T-helper 1 cell treated with Interleukin-12 subunit alpha and Interleukin-12 subunit beta and Interleukin-4 antibody, amounts not matched to agents 30 μg/mL and 1 μg/mL, for 36 hours (primary cell): Measurements from ENCODE around the gene TNP2.
"Not testable (repeated sequence)": the region's sequence is repeated elsewhere in the genome, so short reads cannot be mapped to it uniquely, and the experiment has no call there.

ENCODE experiments used
- H3K27ac Mint-ChIP-seq: one replicate; pipeline ENCODE4 v1.8.0; 2021; ENCODE audit warnings: mild to moderate bottlenecking, mixed read lengths
- H3K27me3 Mint-ChIP-seq: one replicate; pipeline ENCODE4 v1.8.0; 2021; ENCODE audit warnings: low read depth, mixed read lengths
- H3K36me3 Mint-ChIP-seq: one replicate; pipeline ENCODE4 v1.8.0; 2021; ENCODE audit warnings: low read depth, mixed read lengths
- H3K4me1 Mint-ChIP-seq: one replicate; pipeline ENCODE4 v1.8.0; 2021; ENCODE audit warnings: low read depth, mixed read lengths
- H3K4me3 Mint-ChIP-seq: one replicate; pipeline ENCODE4 v1.8.0; 2021; ENCODE audit warnings: mild to moderate bottlenecking, moderate library complexity, mixed read lengths
- H3K9me3 Mint-ChIP-seq: one replicate; pipeline ENCODE4 v1.8.0; 2021; ENCODE audit warnings: mixed read lengths

The TNP2 gene

DNA sequence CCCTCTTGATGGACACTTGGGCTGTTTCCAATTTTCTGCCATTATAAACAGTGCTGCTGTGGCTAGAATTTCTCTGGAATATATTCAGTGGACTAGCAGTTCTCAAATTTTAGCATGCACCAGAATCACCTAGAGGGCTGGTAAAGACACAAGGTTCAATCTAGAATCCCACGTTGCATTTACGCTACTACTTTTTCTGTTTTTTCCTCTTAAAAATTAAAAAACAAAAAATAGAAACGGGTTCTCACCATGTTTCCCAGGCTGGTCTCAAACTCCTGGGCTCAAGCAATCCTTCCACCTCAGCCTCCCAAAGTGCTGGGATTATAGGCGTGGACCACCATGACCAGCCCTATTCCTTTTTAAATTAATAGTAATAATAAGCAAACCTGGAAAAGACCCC is 26.5 kb upstream of the TNP2 start:
- H3K4me1 Mint-ChIP-seq = peaks cover 22% of the 10 kb centered on the region
- no peaks in the 10 kb centered on the region for H3K36me3 Mint-ChIP-seq
- peaks cover 29% of the 10 kb centered on the region for H3K27me3 Mint-ChIP-seq
- H3K27ac Mint-ChIP-seq = no peak overlapping the region
- H3K4me3 Mint-ChIP-seq = no peak overlapping the region
- H3K9me3 Mint-ChIP-seq = no peaks in the 10 kb centered on the region

DNA sequence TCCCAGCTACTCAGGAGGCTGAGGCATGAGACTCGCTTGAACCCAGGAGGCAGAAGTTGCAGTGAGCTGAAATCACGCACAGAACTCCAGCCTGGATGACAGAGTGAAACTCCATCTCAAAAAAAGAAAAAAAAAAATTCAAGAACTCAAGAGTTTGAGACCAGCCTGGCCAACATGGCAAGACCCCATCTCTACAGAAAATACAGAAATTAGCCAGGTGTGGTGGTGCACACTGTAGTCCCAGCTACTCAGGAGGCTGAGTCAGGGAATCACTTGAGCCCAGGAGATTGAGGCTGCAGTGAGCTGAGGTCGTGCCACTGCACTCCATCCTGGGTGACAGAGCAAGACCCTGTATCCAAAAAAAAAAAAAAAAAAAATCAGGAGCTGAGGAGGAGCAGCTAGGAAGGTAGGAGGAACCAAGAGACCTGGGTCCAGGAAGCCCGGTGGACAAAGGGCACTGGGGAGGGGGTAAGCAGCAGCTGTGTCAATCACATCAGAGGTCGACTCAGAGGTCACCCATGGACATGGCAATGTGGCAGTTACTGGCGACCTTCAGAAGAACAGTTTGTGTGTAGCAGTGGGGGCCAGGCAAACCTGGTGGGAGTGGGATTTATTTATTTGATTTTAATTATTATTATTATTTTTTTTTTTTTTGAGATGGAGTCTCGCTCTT is 23.1 kb upstream of the TNP2 start:
- H3K36me3 Mint-ChIP-seq = no peaks in the 10 kb centered on the region
- H3K27ac Mint-ChIP-seq = no peak overlapping the region
- H3K9me3 Mint-ChIP-seq = no peaks in the 10 kb centered on the region
- peaks cover 39% of the 10 kb centered on the region for H3K27me3 Mint-ChIP-seq
- no peak overlapping the region for H3K4me3 Mint-ChIP-seq
- peaks cover 18% of the 10 kb centered on the region for H3K4me1 Mint-ChIP-seq

DNA sequence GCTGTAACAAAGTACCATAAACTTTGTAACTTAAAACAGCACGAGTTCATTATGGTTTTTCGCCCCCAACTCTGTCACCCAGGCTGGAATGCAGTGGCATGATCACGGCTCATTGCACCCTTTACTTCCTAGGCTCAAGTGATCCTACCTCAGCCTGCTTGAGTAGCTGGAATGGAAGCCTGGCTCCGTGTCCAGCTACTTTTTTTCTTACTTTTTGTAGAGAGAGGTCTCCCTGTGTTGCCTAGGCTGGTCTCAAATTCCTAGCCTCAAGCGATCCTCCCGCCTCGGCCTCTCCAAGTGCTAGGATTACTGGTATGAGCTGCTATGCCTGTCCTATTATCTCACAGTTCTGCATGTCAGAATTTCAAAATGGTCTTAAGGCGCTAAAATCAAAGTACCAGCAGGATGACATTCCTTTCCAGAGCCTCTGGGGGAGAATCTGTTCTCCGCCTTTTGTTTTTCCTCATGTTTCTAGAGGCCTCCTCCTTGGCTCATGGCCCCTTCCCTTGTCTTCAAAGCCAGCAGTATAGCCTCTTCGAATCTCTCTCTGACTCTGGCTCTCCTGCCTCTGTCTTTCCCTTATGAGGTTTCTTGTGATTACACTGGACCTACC is 22.1 kb upstream of the TNP2 start:
- Mint-ChIP-seq H3K4me3 (no peak overlapping the region), H3K4me1 (peaks cover 12% of the 10 kb centered on the region), H3K36me3 (no peaks in the 10 kb centered on the region), H3K27ac (no peak overlapping the region), H3K27me3 (peaks cover 44% of the 10 kb centered on the region), H3K9me3 (no peaks in the 10 kb centered on the region)

DNA sequence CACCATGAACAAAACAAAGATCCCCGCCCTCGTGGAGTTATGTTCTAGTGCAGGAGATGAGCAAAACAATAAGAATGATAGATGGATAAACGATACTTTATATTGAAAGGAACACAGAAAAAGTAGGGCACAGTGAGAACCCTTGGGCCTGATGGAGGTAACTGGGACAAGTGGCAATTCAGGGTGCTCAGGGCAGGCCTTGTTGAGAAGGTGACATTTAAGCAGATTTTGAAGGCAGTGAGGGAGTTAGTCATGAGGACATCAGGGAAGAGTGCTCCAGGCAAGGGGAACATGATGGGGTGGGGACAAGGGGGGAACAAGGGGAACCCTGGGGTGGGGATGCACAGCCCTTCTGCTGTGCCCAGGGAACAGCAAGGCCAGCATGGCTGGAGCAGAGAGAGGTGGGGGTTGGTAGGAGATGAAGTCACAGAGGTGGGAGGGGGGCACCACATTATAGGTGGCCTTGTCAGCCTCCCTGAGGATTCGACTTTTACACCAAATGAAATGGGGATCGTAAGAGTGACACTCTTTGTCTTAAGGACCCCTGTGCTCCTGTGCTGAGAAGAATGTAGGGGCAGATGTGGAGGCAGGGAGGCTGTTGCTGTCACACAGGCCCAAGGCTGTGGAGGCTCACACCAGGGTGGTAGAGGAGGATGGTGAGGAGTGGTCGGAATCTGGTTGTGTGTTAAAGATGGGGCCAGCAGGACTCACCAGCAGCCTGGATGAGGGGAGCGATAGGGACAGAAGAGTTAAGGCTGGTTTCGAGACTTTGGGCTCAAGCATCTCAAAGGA is 21.2 kb upstream of the TNP2 start:
- H3K4me1 Mint-ChIP-seq = peaks cover 12% of the 10 kb centered on the region
- no peaks in the 10 kb centered on the region for H3K36me3 Mint-ChIP-seq
- H3K27me3 Mint-ChIP-seq = peaks cover 44% of the 10 kb centered on the region
- H3K27ac Mint-ChIP-seq = no peak overlapping the region
- no peak overlapping the region for H3K4me3 Mint-ChIP-seq
- no peaks in the 10 kb centered on the region for H3K9me3 Mint-ChIP-seq

DNA sequence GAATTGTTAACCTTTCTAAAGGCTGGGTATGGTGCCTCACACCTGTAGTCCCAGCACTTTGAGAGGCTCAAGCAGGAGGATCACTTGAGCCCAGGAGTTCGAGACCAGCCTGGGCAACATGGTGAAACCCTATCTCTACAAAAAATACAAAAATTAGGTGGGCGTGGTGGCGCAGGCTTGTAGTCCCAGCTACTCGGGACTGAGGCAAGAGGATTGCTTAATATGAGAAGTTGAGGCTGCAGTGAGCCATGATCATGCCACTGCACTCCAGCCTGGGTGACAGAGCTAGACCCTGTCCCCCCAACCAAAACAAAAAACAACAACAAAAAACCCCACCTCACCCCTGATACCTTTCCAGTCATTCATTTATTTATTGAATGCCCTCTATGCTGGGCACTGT is 20.6 kb upstream of the TNP2 start:
- H3K27me3 Mint-ChIP-seq = peaks cover 44% of the 10 kb centered on the region
- H3K27ac Mint-ChIP-seq, H3K4me3 Mint-ChIP-seq, H3K36me3 Mint-ChIP-seq, H3K9me3 Mint-ChIP-seq: not testable (repeated sequence)
- peaks cover 12% of the 10 kb centered on the region for H3K4me1 Mint-ChIP-seq

DNA sequence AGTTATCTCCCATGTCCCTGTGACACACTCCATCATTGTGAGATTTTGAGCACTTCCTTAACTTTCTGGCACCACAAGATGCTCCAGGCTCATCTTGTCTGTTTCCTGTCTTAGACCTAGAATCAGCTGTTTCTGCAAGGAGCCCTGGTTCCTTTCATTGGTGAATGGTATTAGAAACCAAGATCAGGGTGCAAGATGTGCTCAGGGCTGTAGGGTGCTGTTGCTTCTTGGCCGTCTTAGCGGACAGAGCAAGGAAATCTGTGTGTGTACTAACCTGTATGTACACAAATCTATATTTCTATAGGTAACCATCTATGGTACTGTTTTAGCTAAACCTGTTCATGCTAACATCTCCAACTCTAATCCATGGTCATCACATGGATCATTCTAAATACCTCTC is 20.1 kb upstream of the TNP2 start:
- Mint-ChIP-seq H3K4me3 (no peak overlapping the region), H3K36me3 (no peaks in the 10 kb centered on the region), H3K27ac (no peak overlapping the region), H3K4me1 (peaks cover 12% of the 10 kb centered on the region), H3K27me3 (peaks cover 44% of the 10 kb centered on the region), H3K9me3 (no peaks in the 10 kb centered on the region)

DNA sequence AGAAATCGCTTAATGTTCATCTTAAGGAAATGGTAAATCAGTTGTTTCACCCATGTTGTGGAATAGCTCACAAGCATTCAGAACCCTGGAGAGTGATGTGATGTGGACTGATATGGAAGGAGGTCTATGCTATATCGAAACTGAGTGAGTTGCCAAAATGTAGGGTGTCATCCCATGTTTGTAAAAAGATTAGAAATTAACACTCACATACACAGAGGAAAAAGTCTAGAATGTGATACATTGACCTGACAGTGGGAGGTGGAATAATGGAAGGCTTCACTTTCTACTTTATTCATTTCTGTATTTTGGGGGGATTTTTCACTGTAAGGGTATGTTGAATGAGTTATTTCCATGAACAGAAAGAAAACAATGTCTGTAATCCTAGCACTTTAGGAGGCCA is 16.7 kb upstream of the TNP2 start:
- Mint-ChIP-seq H3K4me3 (no peak overlapping the region), H3K4me1 (peaks cover 9% of the 10 kb centered on the region), H3K27me3 (peaks cover 40% of the 10 kb centered on the region), H3K27ac (no peak overlapping the region), H3K9me3 (no peaks in the 10 kb centered on the region), H3K36me3 (no peaks in the 10 kb centered on the region)

DNA sequence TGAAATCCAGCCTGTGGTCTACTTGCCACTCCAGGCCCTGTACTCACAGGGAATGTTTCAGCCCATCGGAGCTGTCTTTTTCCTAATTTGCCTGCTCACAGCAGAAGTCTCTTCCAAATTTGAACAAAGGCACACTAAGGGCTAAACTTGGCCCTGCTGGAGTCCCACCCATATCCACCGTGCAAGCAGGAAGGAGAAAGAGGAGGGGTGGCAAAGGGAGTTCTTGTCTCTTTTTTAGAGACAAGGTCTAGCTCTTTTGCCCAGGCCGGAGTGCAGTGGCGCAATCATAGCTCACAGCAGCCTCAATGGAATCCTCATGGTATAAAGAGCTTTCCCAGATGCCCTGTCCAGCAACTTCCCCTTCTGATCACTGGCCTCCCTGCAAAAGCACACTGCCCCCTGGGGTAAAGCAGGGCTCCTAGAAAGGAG is 14.7 kb upstream of the TNP2 start:
- no peaks in the 10 kb centered on the region for H3K9me3 Mint-ChIP-seq
- H3K27ac Mint-ChIP-seq = no peak overlapping the region
- peaks cover 35% of the 10 kb centered on the region for H3K27me3 Mint-ChIP-seq
- no peaks in the 10 kb centered on the region for H3K36me3 Mint-ChIP-seq
- no peak overlapping the region for H3K4me3 Mint-ChIP-seq
- peaks cover 5% of the 10 kb centered on the region for H3K4me1 Mint-ChIP-seq

DNA sequence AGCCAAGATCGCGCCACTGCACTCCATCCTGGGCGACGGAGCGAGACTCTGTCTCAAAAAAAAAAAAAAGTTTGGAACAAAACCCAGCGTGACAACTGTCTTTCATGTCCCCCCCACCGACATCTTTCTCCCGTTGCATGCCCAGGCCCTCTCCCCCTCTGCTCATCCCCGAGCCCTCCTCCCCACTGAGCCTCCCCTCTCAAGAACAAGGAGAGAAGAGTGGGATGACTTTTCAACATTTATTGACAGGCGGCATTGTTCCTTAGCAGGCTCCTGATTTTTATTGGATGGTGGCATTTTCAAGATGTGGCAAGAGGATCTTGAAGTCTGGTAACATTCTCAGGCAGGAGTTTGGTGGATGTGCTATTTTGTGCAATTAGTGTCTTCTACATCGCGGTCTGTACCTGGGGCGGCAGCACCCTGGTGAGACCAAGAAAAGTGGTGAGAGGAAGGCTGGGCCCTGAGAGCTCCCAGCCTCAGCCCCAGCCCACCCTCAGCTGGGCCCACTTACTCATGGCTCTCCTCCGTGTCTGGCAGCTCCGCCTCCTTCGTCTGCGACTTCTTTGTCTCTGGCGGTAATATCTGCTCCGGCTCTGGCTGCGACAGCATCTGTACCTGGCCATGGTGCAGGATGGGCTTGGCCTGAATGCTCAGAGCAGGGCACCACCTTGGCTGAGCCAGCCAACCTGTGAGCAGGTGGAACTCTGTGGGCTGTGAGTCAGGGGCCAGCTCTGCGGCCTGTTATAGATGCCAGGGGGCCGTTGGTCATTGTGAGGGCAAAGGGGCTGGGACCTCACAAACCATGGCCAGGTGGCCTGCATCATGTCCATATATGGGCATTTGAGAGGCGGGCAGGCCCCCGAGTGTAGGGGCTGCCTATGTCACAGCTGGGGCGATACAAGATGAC is 11.7 kb upstream of the TNP2 start, which contains the start of gene PRM1:
PRM1 (minus strand) TSS at position 715 of the 907 bp plus-strand sequence; CDS start at position 623, 92 bp downstream.
- Mint-ChIP-seq H3K9me3 (no peaks in the 10 kb centered on the region), H3K4me1 (no peaks in the 10 kb centered on the region), H3K36me3 (no peaks in the 10 kb centered on the region), H3K27ac (no peak within 1 kb of the TSS), H3K4me3 (no peak within 1 kb of the TSS), H3K27me3 (peaks cover 22% of the 10 kb centered on the region)

DNA sequence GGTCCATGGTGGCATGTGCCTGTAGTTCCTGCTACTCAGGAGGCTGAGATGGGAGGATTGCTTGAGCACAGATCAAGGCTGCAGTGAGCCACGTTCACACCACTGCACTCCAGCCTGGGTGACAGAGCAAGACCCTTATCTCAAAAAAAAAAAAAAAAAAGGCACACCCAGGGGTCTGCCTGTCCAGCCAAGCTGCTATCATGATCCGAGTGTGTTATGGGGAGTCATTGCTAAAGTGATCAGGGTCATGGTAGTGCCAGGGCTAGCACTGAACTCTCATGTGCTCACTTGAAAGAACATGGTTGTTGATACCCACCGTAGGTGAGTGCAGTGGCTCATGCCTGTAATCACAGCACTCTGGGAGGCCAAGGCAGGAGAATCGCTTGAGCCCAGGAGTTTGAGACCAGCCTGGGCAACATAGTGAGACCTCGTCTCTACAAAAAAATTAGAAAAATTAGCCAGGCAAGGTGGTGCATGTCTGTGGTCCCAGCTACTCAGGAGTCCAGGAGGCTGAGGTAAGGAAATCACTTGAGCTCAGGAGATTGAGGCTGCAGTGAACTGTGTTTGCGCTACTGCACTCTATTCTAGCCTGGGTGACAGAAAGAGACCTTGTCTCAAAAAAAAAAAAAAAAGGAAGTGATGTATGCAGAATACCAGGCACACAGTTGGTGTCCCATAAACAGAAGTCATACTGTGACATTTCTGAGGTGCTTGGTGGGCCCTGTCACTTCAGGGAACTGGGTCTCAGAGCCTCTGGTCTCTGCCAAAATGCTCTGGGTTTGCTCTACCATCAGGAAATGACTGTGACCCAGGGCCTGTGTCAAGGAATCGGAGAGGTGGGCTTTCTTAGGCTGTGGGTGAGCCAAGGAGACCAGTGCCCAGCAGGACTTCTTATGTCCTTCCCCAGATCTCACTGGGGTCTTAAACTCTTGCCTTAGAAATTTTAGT is 9.8 kb upstream of the TNP2 start:
- H3K4me3 Mint-ChIP-seq = no peak overlapping the region
- no peaks in the 10 kb centered on the region for H3K36me3 Mint-ChIP-seq
- H3K27ac Mint-ChIP-seq = no peak overlapping the region
- peaks cover 24% of the 10 kb centered on the region for H3K27me3 Mint-ChIP-seq
- no peaks in the 10 kb centered on the region for H3K4me1 Mint-ChIP-seq
- no peaks in the 10 kb centered on the region for H3K9me3 Mint-ChIP-seq

DNA sequence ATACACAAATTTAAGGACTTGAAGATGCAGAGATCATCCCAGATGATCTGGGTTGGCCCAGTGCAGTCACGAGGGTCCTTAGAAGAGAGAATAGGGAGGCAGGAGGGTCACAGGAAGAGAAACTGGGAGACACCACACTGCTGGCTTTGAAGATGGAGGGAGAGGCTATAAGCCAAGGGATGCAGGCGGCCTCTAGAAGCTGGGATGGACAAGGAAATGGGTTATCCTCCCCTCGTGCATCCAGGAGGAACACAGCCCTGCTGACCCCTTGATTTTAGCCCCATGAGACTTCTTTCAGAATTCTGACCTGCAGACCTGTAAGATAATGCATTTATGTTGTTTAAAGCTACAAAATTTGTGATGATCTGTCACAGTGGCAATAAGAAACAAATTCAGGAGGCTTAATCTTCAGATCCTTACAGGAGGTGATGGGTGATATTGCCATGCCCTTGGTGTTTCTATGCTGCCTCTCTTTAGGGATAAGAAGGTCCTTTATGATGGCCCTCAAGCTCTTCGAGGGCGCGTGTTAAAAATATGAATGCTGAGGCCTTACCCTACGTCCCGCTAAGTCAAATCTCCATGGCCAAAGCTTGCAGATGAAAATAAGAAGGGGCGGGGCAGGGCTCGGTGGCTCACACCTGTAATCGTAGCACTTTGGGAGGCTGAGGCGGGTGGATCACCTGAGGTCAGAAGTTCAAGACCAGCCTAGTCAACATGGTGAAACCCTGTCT is 8.6 kb upstream of the TNP2 start:
- Mint-ChIP-seq H3K4me3 (no peak overlapping the region), H3K9me3 (no peaks in the 10 kb centered on the region), H3K4me1 (no peaks in the 10 kb centered on the region), H3K27me3 (peaks cover 17% of the 10 kb centered on the region), H3K27ac (no peak overlapping the region), H3K36me3 (no peaks in the 10 kb centered on the region)

DNA sequence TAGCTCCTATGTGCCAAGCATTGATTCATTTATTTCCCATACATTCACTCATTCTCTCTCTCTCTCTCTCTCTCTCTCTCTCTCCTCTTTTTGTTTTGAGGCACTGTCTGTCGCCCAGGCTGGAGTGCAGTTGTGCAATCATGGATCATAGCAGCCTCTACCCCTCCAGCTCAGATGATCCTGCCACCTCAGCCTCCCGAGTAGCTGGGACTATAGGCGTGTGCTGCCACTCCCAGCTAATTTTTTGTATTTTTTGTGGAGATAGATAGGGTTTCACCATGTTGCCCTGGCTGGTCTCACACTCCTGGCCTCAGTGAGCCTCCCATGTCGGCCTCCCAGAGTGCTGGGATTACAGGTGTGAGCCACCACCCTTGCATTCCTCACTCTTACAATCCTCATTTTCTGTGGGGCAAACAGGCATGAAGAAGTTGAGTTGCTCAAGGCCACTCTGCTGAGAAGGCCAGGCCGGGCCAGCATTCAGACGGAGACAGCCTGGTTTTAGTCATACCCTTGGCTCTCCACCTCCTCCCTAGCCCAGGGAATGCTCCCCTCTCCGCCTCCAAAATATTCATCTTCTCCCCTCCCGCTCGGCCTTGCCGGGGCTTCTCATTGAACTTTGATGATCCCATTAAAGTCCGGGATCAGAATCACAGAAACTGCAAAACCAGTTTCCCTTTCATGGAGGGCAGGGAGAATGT is 7.9 kb upstream of the TNP2 start:
- Mint-ChIP-seq H3K9me3 (no peaks in the 10 kb centered on the region), H3K4me3 (no peak overlapping the region), H3K4me1 (no peaks in the 10 kb centered on the region), H3K27ac (no peak overlapping the region), H3K27me3 (peaks cover 14% of the 10 kb centered on the region), H3K36me3 (no peaks in the 10 kb centered on the region)
